Measurements from ENCODE around the gene PHACTR3.

Gene PHACTR3

DNA sequence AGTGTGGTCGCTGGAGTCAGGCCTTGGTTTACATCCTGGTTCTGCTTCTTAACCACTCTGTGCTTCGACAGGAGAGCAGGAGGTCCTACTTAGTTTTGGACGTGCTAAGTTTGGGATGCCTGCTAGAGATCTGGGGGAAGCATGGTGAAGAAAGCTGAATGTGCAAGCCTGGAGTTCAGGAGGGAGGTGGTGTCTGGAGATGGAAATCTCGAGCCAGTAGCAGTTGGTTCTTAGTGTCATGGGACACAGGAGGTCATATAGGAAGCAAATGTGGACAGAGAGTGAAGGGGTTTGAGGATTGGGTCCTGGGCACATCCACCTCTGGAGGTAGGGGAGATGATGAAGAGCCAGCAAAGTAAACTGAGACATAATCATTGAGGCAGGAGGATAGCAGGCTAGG lies 197.7 kb downstream of the PHACTR3 start:
- TF ChIP-seq, protein P1, sequence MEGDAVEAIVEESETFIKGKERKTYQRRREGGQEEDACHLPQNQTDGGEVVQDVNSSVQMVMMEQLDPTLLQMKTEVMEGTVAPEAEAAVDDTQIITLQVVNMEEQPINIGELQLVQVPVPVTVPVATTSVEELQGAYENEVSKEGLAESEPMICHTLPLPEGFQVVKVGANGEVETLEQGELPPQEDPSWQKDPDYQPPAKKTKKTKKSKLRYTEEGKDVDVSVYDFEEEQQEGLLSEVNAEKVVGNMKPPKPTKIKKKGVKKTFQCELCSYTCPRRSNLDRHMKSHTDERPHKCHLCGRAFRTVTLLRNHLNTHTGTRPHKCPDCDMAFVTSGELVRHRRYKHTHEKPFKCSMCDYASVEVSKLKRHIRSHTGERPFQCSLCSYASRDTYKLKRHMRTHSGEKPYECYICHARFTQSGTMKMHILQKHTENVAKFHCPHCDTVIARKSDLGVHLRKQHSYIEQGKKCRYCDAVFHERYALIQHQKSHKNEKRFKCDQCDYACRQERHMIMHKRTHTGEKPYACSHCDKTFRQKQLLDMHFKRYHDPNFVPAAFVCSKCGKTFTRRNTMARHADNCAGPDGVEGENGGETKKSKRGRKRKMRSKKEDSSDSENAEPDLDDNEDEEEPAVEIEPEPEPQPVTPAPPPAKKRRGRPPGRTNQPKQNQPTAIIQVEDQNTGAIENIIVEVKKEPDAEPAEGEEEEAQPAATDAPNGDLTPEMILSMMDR (IDR thresholded peaks at IDR 0.05; ENCODE audit: insufficient read depth, low read depth, low read length, missing control alignments), result no peak
- H3K4me3 ChIP-seq (ENCODE audit: low read length), result no peak overlapping the region
- no peak for DNase-seq (ENCODE audit: low read depth)

- TF ChIP-seq, protein P1 (IDR thresholded peaks at IDR 0.05; ENCODE audit: insufficient read depth, low read depth, low read length, missing control alignments), result no peak
- DNase-seq (ENCODE audit: low read depth), result no peak
- no peak overlapping the region for H3K4me3 ChIP-seq (ENCODE audit: low read length)
These were observed 198.3 kb downstream of the PHACTR3 start for GRCh38 chr20:59802471-59803221.

DNA sequence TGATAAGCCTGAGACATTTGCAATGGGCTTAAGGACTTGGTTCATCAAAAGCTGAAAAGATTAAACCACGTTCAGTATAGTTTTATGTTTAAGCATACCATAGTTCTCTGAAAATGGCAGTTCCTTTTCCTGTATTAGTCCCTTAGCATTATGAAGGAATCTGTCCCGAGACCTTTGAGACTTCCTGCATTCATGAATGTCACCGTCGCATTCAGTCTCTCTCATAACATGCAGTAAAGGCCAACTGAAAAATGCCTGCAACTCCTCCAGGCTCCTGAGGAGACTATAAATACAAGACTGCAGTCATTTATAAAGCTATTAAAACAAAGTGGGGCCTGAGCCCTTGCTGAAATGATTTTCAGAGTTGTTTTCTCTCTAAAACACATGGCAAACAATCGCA lies 200.0 kb downstream of the PHACTR3 start:
- TF ChIP-seq, protein P1 (IDR thresholded peaks at IDR 0.05; ENCODE audit: insufficient read depth, low read depth, low read length, missing control alignments), result no peak
- DNase-seq (ENCODE audit: low read depth), result no peak

DNA sequence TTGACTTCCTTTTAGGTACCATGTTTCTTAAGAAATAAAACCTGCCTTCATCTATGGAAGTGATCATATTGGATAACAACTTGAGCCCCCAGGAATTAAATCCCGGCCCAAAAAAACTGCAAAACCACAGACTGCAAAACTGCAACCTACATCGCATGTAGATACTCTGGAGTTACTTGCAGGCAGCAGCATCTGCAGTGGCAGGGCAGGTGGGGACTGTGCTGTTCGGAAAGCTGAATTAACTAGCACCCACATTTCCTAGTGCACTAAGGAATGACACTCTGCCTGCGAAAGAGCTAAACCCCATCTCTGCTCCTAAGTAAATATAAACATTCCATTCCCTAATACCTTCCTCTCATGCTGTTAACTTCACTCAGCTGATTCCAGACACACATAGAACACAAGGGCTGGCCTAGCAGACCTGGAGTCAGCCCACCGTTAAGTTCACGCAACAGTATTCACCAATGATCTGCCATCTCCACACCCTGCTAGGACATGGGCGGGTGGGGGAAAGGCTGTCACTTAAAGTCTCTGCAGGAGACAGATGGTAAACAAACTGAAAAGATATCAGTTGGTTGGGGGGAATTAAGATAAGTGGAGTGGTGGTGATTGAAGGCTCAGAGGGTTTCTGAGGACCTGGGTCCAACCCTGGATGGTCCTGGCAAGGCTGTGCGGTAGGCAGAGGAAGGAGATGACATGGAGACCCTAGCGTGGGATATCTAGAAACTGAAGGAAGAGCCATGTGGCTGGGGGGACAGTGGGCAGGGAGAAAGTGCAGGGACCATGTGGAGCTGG lies 200.7 kb downstream of the PHACTR3 start:
- DNase-seq (ENCODE audit: low read depth), result no peak
- no peak overlapping the region for H3K4me3 ChIP-seq (ENCODE audit: low read length)
- TF ChIP-seq, protein P1 (IDR thresholded peaks at IDR 0.05; ENCODE audit: insufficient read depth, low read depth, low read length, missing control alignments), result no peak

More for the DNA sequence above, 200.0 kb downstream of the PHACTR3 start:
- H3K4me3 ChIP-seq (ENCODE audit: low read length), result no peak overlapping the region

GRCh38 chr20:59805786-59806577 lies 201.6 kb downstream of the PHACTR3 start:
- TF ChIP-seq, protein P1 (IDR thresholded peaks at IDR 0.05; ENCODE audit: insufficient read depth, low read depth, low read length, missing control alignments), result no peak
- no peak overlapping the region for H3K4me3 ChIP-seq (ENCODE audit: low read length)
- no peak for DNase-seq (ENCODE audit: low read depth)

DNA sequence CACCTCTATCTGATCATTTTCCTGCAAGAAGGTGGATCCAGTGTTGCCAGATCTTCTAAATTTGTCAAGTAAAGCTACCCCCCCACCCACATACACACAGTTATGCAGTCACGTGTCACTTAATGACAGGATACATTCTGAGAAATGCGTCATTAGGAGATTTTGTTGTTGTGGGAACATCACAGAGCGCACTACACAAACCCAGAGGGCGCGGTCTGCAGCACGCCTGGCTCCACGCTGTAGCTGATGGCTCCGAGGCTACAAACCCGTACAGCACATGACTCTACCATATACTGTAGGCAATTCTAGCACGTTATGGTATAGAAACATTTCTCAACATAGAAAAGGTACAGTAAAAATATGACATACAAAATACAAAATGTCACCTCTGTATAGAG lies 202.2 kb downstream of the PHACTR3 start:
- TF ChIP-seq, protein P1 (IDR thresholded peaks at IDR 0.05; ENCODE audit: insufficient read depth, low read depth, low read length, missing control alignments), result no peak
- no peak overlapping the region for H3K4me3 ChIP-seq (ENCODE audit: low read length)
- no peak for DNase-seq (ENCODE audit: low read depth)

Data from epithelial cell of esophagus (primary cell).